ENCODE results near the gene RASD1. TPM values are rescaled to one million over a fixed set of nuclear protein-coding genes. Genes with fewer than 3 reads are reported as not detected.

The RASD1 gene
- polyA plus RNA-seq, 1 of the 3 experiments (the other 2 are of a cell fraction), result 0.43 TPM

DNA sequence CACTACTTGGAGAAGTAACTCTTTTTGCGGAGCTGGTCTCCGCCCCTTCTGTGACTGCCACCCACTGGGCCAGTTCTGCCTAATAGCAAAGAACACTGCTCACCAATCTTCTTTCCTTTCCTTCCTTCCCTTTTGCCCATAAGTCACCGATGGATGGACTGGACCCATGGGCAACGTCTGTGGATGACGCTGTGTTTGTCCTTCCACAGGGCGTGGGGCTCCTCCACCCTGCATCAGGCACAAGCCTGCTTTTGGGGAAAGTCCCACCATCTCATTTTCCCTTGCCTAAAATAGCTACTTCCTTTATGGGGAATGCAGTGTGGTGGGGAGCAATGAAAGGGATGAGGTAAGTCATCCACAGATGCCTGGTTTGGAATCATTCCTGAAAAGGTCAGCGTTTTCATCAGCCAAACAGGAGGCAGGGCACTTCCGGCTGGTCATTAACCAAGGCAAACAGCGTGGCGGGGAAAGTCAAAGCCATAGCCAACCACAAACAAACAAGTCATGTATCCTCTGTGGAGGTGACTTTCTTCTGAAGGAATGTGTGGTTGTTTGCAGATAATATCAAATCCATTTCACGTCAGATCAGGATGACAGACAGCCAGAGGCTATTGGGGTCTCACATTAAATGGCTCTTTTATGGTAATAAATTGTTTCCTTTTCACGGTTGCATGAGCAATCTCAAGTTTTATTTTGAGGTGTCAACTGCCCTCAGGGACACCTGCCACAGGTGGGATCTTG, 50.1 kb downstream of the RASD1 start:
- CTCF ChIA-PET, result interaction anchor here (1.1 to 1.7 kb wide), 3 partner anchors 90 to 196 kb away, joined by 3 to 6 read pairs (median 3); no protein-coding TSS in a partner anchor
- no peaks in the 10 kb centered on the region for H3F3A ChIP-seq (replicated peaks; ENCODE audit: insufficient read depth)
- no peaks in the 10 kb centered on the region for H3K36me3 ChIP-seq (replicated peaks in 1 of 2; ENCODE audit: control insufficient read depth in 1 of 2, insufficient read depth in 2 of 2, low read length in 1 of 2)
- WGBS (ENCODE audit: low lambda C conversion rate), result 62% methylated on average over 12 of the region's 12 CpGs
- no peaks in the 10 kb centered on the region for H3K9me2 ChIP-seq
- no peaks in the 10 kb centered on the region for H3K79me2 ChIP-seq (ENCODE audit: insufficient read depth)
- no peaks in the 10 kb centered on the region for H3K27me3 ChIP-seq (ENCODE audit: insufficient read depth)
- no peak overlapping the region for H3K27ac ChIP-seq (ENCODE audit: low read depth in 2 of 2, low read length in 1 of 2)
- no peaks in the 10 kb centered on the region for H3K9me3 ChIP-seq
- DNase-seq, result no peak
- no peak overlapping the region for H3K9ac ChIP-seq
- H3K4me3 ChIP-seq (ENCODE audit: low read depth in 2 of 2, low read length in 1 of 2), result no peak overlapping the region
- H2AFZ ChIP-seq (ENCODE audit: low read depth), result no peak overlapping the region
- H4K20me1 ChIP-seq (ENCODE audit: insufficient read depth), result no peaks in the 10 kb centered on the region
- H3K4me2 ChIP-seq, result peak overlapping the region; percentile 42
- TF ChIP-seq FOXM1 (IDR thresholded peaks at IDR 0.05; ENCODE audit: low read depth) (no peak), MXI1 (IDR thresholded peaks at IDR 0.05; ENCODE audit: low read depth, low read length) (no peak), JUND (IDR thresholded peaks at IDR 0.05) (no peak), POLR2AphosphoS5 (IDR thresholded peaks at IDR 0.05; ENCODE audit: low read depth, low read length) (no peak), EZH2phosphoT487 (IDR thresholded peaks at IDR 0.05; ENCODE audit: borderline replicate concordance, low read depth) (no peak), SMC3 (IDR thresholded peaks at IDR 0.05; ENCODE audit: low read depth, low read length) (no peak), YY1 (IDR thresholded peaks at IDR 0.05; ENCODE audit: low read depth) (no peak), GABPA (IDR thresholded peaks at IDR 0.05; ENCODE audit: low read depth) (no peak), EP300 (IDR thresholded peaks at IDR 0.05; ENCODE audit: borderline replicate concordance in 1 of 2, low read depth in 1 of 2, low read length in 1 of 2) (no peak), RCOR1 (IDR thresholded peaks at IDR 0.05; ENCODE audit: low read length) (no peak), ELF1 (IDR thresholded peaks at IDR 0.05) (no peak), TCF12 (IDR thresholded peaks at IDR 0.05) (peak; percentile 44; the same call in 1 of the 2 replicates), CHD2 (IDR thresholded peaks at IDR 0.05; ENCODE audit: low read length, partially characterized antibody) (no peak), RAD21 (IDR thresholded peaks at IDR 0.05; ENCODE audit: low read length) (no peak)
- TF ChIP-seq, protein P1, sequence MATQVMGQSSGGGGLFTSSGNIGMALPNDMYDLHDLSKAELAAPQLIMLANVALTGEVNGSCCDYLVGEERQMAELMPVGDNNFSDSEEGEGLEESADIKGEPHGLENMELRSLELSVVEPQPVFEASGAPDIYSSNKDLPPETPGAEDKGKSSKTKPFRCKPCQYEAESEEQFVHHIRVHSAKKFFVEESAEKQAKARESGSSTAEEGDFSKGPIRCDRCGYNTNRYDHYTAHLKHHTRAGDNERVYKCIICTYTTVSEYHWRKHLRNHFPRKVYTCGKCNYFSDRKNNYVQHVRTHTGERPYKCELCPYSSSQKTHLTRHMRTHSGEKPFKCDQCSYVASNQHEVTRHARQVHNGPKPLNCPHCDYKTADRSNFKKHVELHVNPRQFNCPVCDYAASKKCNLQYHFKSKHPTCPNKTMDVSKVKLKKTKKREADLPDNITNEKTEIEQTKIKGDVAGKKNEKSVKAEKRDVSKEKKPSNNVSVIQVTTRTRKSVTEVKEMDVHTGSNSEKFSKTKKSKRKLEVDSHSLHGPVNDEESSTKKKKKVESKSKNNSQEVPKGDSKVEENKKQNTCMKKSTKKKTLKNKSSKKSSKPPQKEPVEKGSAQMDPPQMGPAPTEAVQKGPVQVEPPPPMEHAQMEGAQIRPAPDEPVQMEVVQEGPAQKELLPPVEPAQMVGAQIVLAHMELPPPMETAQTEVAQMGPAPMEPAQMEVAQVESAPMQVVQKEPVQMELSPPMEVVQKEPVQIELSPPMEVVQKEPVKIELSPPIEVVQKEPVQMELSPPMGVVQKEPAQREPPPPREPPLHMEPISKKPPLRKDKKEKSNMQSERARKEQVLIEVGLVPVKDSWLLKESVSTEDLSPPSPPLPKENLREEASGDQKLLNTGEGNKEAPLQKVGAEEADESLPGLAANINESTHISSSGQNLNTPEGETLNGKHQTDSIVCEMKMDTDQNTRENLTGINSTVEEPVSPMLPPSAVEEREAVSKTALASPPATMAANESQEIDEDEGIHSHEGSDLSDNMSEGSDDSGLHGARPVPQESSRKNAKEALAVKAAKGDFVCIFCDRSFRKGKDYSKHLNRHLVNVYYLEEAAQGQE (IDR thresholded peaks at IDR 0.05; ENCODE audit: low read depth, low read length), result no peak
- TF ChIP-seq, protein P2, sequence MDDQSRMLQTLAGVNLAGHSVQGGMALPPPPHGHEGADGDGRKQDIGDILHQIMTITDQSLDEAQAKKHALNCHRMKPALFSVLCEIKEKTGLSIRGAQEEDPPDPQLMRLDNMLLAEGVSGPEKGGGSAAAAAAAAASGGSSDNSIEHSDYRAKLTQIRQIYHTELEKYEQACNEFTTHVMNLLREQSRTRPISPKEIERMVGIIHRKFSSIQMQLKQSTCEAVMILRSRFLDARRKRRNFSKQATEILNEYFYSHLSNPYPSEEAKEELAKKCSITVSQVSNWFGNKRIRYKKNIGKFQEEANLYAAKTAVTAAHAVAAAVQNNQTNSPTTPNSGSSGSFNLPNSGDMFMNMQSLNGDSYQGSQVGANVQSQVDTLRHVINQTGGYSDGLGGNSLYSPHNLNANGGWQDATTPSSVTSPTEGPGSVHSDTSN (IDR thresholded peaks at IDR 0.05), result peak; percentile 43; the same call in 1 of the 2 replicates
- no peaks in the 10 kb centered on the region; a peak in 1 of 4 replicates for H3K4me1 ChIP-seq (ENCODE audit: control insufficient read depth in 1 of 2, insufficient read depth in 2 of 2, low read depth in 1 of 2, low read length in 1 of 2)
- POLR2A ChIA-PET, result no interaction called here

Measured in SK-N-SH (cell line).